ENCODE results near the gene HTR1E. TPM values are rescaled to one million over a fixed set of nuclear protein-coding genes. Genes with fewer than 3 reads are reported as not detected.
"Not testable (repeated sequence)": the region's sequence is repeated elsewhere in the genome, so short reads cannot be mapped to it uniquely, and the experiment has no call there.

The HTR1E gene
- total RNA-seq, 1 experiment from 2014 or later: not detected

- no peak for DNase-seq (ENCODE audit: low spot score)
Measured at GRCh38 chr6:86973088-86973487, 35.8 kb downstream of the HTR1E start.

GRCh38 chr6:86978251-86978650, 40.9 kb downstream of the HTR1E start:
- no peak for DNase-seq (ENCODE audit: low spot score)

GRCh38 chr6:87001494-87001893, 64.2 kb downstream of the HTR1E start:
- DNase-seq (ENCODE audit: low spot score): no peak

GRCh38 chr6:87002391-87002790, 65.1 kb downstream of the HTR1E start:
- DNase-seq (ENCODE audit: low spot score): not testable (repeated sequence)

GRCh38 chr6:87006541-87006940, 69.2 kb downstream of the HTR1E start:
- DNase-seq (ENCODE audit: low spot score): not testable (repeated sequence)

GRCh38 chr6:87009581-87009980, 72.3 kb downstream of the HTR1E start:
- not testable (repeated sequence) for DNase-seq (ENCODE audit: low spot score)

GRCh38 chr6:87012035-87012434, 74.7 kb downstream of the HTR1E start:
- DNase-seq (ENCODE audit: low spot score): no peak

- no peak for DNase-seq (ENCODE audit: low spot score)
Measured at GRCh38 chr6:87012743-87013142, 75.4 kb downstream of the HTR1E start.

- DNase-seq (ENCODE audit: low spot score): no peak
Measured at GRCh38 chr6:87016772-87017171, 79.4 kb downstream of the HTR1E start.

- DNase-seq (ENCODE audit: low spot score): no peak
Measured at GRCh38 chr6:87027021-87027420, 89.7 kb downstream of the HTR1E start.

GRCh38 chr6:87029711-87030314, 92.5 kb downstream of the HTR1E start:
- DNase-seq (ENCODE audit: low spot score): peak; percentile 41

- no peak for DNase-seq (ENCODE audit: low spot score)
Measured at GRCh38 chr6:87040729-87041128, 103.4 kb downstream of the HTR1E start.

GRCh38 chr6:87045521-87046075, 108.3 kb downstream of the HTR1E start:
- no peak for DNase-seq (ENCODE audit: low spot score)

- no peak for DNase-seq (ENCODE audit: low spot score)
Measured at GRCh38 chr6:87049779-87050178, 112.5 kb downstream of the HTR1E start.

- no peak for DNase-seq (ENCODE audit: low spot score)
Measured at GRCh38 chr6:87053312-87053711, 116.0 kb downstream of the HTR1E start.

GRCh38 chr6:87054143-87054833, 117.0 kb downstream of the HTR1E start:
- no peak for DNase-seq (ENCODE audit: low spot score)

GRCh38 chr6:87059943-87060342, 122.6 kb downstream of the HTR1E start:
- no peak for DNase-seq (ENCODE audit: low spot score)

- no peak for DNase-seq (ENCODE audit: low spot score)
Measured at GRCh38 chr6:87065117-87065516, 127.8 kb downstream of the HTR1E start.

Other genes starting within 250 kb of the HTR1E start
- gene CGA, start 157.6 kb downstream of the HTR1E start, total RNA-seq (2014; rRNA removed; shearing (Covaris generic)): not detected in 2 replicates
- gene ZNF292, start 218.0 kb downstream of the HTR1E start, total RNA-seq (2014; rRNA removed; shearing (Covaris generic)): 9.3 and 13.9 TPM in 2 replicates

Measured in A172 (cell line).